CD4-positive, CD25-positive, alpha-beta regulatory T cell (primary cell): ENCODE data around the gene TMEM240. TPM values are rescaled to one million over a fixed set of nuclear protein-coding genes. Genes with fewer than 3 reads are reported as not detected.

Experiments used
- ATAC-seq, 2 donors: fragments of 150-1000 bp; cut with Tn5 transposase; one replicate each; pipeline ENCODE4 v1.10.0; 2021; ENCODE audit warnings: low read depth in 2 of 2, moderate number of reproducible peaks in 2 of 2, moderate library complexity in 1 of 2
- DNase-seq, 3 donors: peaks; one replicate each; pipeline versions ENCODE4 v3.0.0 to v3.0.0-alpha.2; 2012 to 2022; ENCODE audit warnings: mixed read lengths in 1 of 3
- H3K27ac ChIP-seq: one replicate; pipeline ENCODE4 v1.7.0; 2013; ENCODE audit warnings: mild to moderate bottlenecking, low read length; ENCODE audit not compliant: insufficient read depth, poor library complexity, severe bottlenecking
- H3K27me3 ChIP-seq: one replicate; pipeline ENCODE4 v1.7.0; 2013; ENCODE audit warnings: low read length; ENCODE audit not compliant: control insufficient read depth, insufficient read depth
- H3K36me3 ChIP-seq: one replicate; pipeline ENCODE4 v1.7.0; 2013; ENCODE audit warnings: mild to moderate bottlenecking, low read length, moderate library complexity; ENCODE audit not compliant: control insufficient read depth, insufficient read depth
- H3K4me1 ChIP-seq: 2 replicates; pipeline ENCODE4 v1.7.0; 2013; ENCODE audit warnings: mild to moderate bottlenecking, low read length; ENCODE audit not compliant: insufficient read depth, control insufficient read depth, poor library complexity, severe bottlenecking
- H3K4me3 ChIP-seq: one replicate; pipeline ENCODE4 v1.7.0; 2013; ENCODE audit warnings: low read depth, mild to moderate bottlenecking, low read length, moderate library complexity
- H3K9me3 ChIP-seq, 2 experiments: 1 replicate in 1 of 2; 2 replicates in 1 of 2; pipeline ENCODE4 v1.7.0; 2013; ENCODE audit warnings: low read length in 2 of 2, mild to moderate bottlenecking in 1 of 2, moderate library complexity in 1 of 2; ENCODE audit not compliant: control insufficient read depth in 2 of 2
- H3K27ac Mint-ChIP-seq, 3 donors: one replicate each; pipeline ENCODE4 v1.8.0; 2020 to 2022; ENCODE audit warnings: mild to moderate bottlenecking in 3 of 3, mixed read lengths in 3 of 3, moderate library complexity in 2 of 3
- H3K27me3 Mint-ChIP-seq: one replicate; pipeline ENCODE4 v1.8.0; 2022; ENCODE audit warnings: mild to moderate bottlenecking, mixed read lengths
- H3K36me3 Mint-ChIP-seq: one replicate; pipeline ENCODE4 v1.8.0; 2020; ENCODE audit warnings: mixed read lengths
- H3K4me1 Mint-ChIP-seq, 4 donors: one replicate each; pipeline ENCODE4 v1.8.0; 2020 to 2022; ENCODE audit warnings: mixed read lengths in 4 of 4, mild to moderate bottlenecking in 1 of 4
- H3K4me3 Mint-ChIP-seq, 4 donors: one replicate each; pipeline ENCODE4 v1.8.0; 2020 to 2022; ENCODE audit warnings: mild to moderate bottlenecking in 4 of 4, mixed read lengths in 4 of 4, moderate library complexity in 3 of 4
- H3K9me3 Mint-ChIP-seq, 7 donors: one replicate each; pipeline ENCODE4 v1.8.0; 2020 to 2022; ENCODE audit warnings: mixed read lengths in 7 of 7, mild to moderate bottlenecking in 3 of 7, moderate library complexity in 2 of 7
- polyA plus RNA-seq, 4 donors: library from polyadenylated mRNA; unstranded; fragments of 300-500 nt; fragmentation: Illumina TruSeq; gene quantifications; one replicate each; pipeline ENCODE4 v1.2.3, GENCODE V29; 2021
- total RNA-seq: library from RNA; stranded (reverse); gene quantifications from one replicate; pipeline ENCODE4 v1.2.3, GENCODE V29; 2022

Gene TMEM240
- total and polyA plus RNA-seq, 5 donors from 2014 or later, result not detected

GRCh38 chr1:1554926-1555915 is 14.8 kb upstream of the TMEM240 start:
- peaks cover 0 to 6% (median 1%) of the 10 kb centered on the region in 4 donors for H3K4me1 Mint-ChIP-seq
- H3K36me3 Mint-ChIP-seq, result no peaks in the 10 kb centered on the region
- H3K9me3 Mint-ChIP-seq, result peaks cover 0 to 1% (median 0%) of the 10 kb centered on the region in 7 donors
- no peak overlapping the region for H3K4me3 Mint-ChIP-seq
- Histone ChIP-seq H3K27me3 (no peaks in the 10 kb centered on the region), H3K36me3 (peaks cover under 1% of the 10 kb centered on the region), H3K9me3 (no peaks in the 10 kb centered on the region), H3K4me1 (no peaks in the 10 kb centered on the region), H3K27ac (no peak overlapping the region), H3K4me3 (no peak overlapping the region)
- H3K27ac Mint-ChIP-seq, result peak overlapping the region in 1 of 3 donors; percentile 38
- ATAC-seq, result no peak
- H3K27me3 Mint-ChIP-seq, result no peaks in the 10 kb centered on the region
- DNase-seq, result no peak

GRCh38 chr1:1554550-1554925 is 14.1 kb upstream of the TMEM240 start:
- no peak overlapping the region for H3K27ac Mint-ChIP-seq
- Histone ChIP-seq H3K27me3 (no peaks in the 10 kb centered on the region), H3K4me1 (no peaks in the 10 kb centered on the region), H3K4me3 (no peak overlapping the region), H3K36me3 (no peaks in the 10 kb centered on the region), H3K27ac (no peak overlapping the region), H3K9me3 (no peaks in the 10 kb centered on the region)
- no peak overlapping the region for H3K4me3 Mint-ChIP-seq
- no peak for ATAC-seq
- H3K9me3 Mint-ChIP-seq, result peaks cover 0 to 1% (median 0%) of the 10 kb centered on the region in 7 donors
- H3K36me3 Mint-ChIP-seq, result no peaks in the 10 kb centered on the region
- peaks cover 0 to 6% (median 1%) of the 10 kb centered on the region in 4 donors for H3K4me1 Mint-ChIP-seq
- no peak for DNase-seq
- H3K27me3 Mint-ChIP-seq, result no peaks in the 10 kb centered on the region

GRCh38 chr1:1553821-1554494 is 13.5 kb upstream of the TMEM240 start:
- Mint-ChIP-seq H3K27ac (no peak overlapping the region), H3K27me3 (no peaks in the 10 kb centered on the region), H3K36me3 (no peaks in the 10 kb centered on the region), H3K4me3 (no peak overlapping the region), H3K4me1 (peaks cover 0 to 4% (median 1%) of the 10 kb centered on the region in 4 donors), H3K9me3 (peaks cover 0 to 1% (median 0%) of the 10 kb centered on the region in 7 donors)
- ATAC-seq (no peak), DNase-seq (no peak)
- no peak overlapping the region for H3K4me3 ChIP-seq
- H3K36me3 ChIP-seq, result no peaks in the 10 kb centered on the region
- no peaks in the 10 kb centered on the region for H3K4me1 ChIP-seq
- no peaks in the 10 kb centered on the region for H3K27me3 ChIP-seq
- no peaks in the 10 kb centered on the region for H3K9me3 ChIP-seq
- H3K27ac ChIP-seq, result no peak overlapping the region

GRCh38 chr1:1552263-1552639 is 11.8 kb upstream of the TMEM240 start:
- peaks cover 0 to 1% (median 0%) of the 10 kb centered on the region in 7 donors for H3K9me3 Mint-ChIP-seq
- DNase-seq, result no peak
- Histone ChIP-seq H3K4me3 (no peak overlapping the region), H3K36me3 (no peaks in the 10 kb centered on the region), H3K27me3 (no peaks in the 10 kb centered on the region), H3K9me3 (no peaks in the 10 kb centered on the region), H3K27ac (no peak overlapping the region), H3K4me1 (no peaks in the 10 kb centered on the region)
- H3K27me3 Mint-ChIP-seq, result no peaks in the 10 kb centered on the region
- no peak for ATAC-seq
- no peak overlapping the region for H3K27ac Mint-ChIP-seq
- H3K36me3 Mint-ChIP-seq, result no peaks in the 10 kb centered on the region
- H3K4me3 Mint-ChIP-seq, result no peak overlapping the region
- H3K4me1 Mint-ChIP-seq, result peaks cover 0 to 3% (median 0%) of the 10 kb centered on the region in 4 donors

GRCh38 chr1:1551524-1552262 is 11.3 kb upstream of the TMEM240 start:
- Histone ChIP-seq H3K36me3 (no peaks in the 10 kb centered on the region), H3K4me1 (no peaks in the 10 kb centered on the region), H3K4me3 (no peak overlapping the region), H3K9me3 (no peaks in the 10 kb centered on the region), H3K27ac (no peak overlapping the region), H3K27me3 (no peaks in the 10 kb centered on the region)
- H3K27ac Mint-ChIP-seq, result peak overlapping the region in 1 of 3 donors; percentile 66
- H3K36me3 Mint-ChIP-seq, result no peaks in the 10 kb centered on the region
- no peak for ATAC-seq
- H3K4me3 Mint-ChIP-seq, result no peak overlapping the region
- H3K4me1 Mint-ChIP-seq, result peaks cover 0 to 3% (median 0%) of the 10 kb centered on the region in 4 donors
- H3K9me3 Mint-ChIP-seq, result peaks cover 0 to 1% (median 0%) of the 10 kb centered on the region in 7 donors
- H3K27me3 Mint-ChIP-seq, result no peaks in the 10 kb centered on the region
- no peak for DNase-seq

GRCh38 chr1:1550591-1551432 is 10.4 kb upstream of the TMEM240 start:
- H3K4me1 Mint-ChIP-seq, result peaks cover 0 to 3% (median 0%) of the 10 kb centered on the region in 4 donors
- no peaks in the 10 kb centered on the region for H3K9me3 ChIP-seq
- no peak overlapping the region for H3K27ac Mint-ChIP-seq
- no peak overlapping the region for H3K27ac ChIP-seq
- DNase-seq, result no peak
- no peaks in the 10 kb centered on the region for H3K36me3 ChIP-seq
- no peaks in the 10 kb centered on the region for H3K27me3 ChIP-seq
- H3K4me3 ChIP-seq, result no peak overlapping the region
- ATAC-seq, result peak in 1 of 2 donors; percentile 35
- no peak overlapping the region for H3K4me3 Mint-ChIP-seq
- H3K9me3 Mint-ChIP-seq, result peaks cover 0 to 1% (median 0%) of the 10 kb centered on the region in 7 donors
- no peaks in the 10 kb centered on the region for H3K4me1 ChIP-seq
- no peaks in the 10 kb centered on the region for H3K36me3 Mint-ChIP-seq
- no peaks in the 10 kb centered on the region for H3K27me3 Mint-ChIP-seq

GRCh38 chr1:1550087-1550486 is 9.7 kb upstream of the TMEM240 start:
- ATAC-seq, result no peak

More at GRCh38 chr1:1550087-1550486, 9.7 kb upstream of the TMEM240 start:
- no peaks in the 10 kb centered on the region for H3K36me3 Mint-ChIP-seq
- Histone ChIP-seq H3K27me3 (no peaks in the 10 kb centered on the region), H3K36me3 (no peaks in the 10 kb centered on the region), H3K4me1 (no peaks in the 10 kb centered on the region), H3K9me3 (no peaks in the 10 kb centered on the region), H3K27ac (no peak overlapping the region), H3K4me3 (no peak overlapping the region)
- H3K27ac Mint-ChIP-seq, result no peak overlapping the region
- no peak for DNase-seq
- H3K4me3 Mint-ChIP-seq, result no peak overlapping the region
- no peaks in the 10 kb centered on the region for H3K9me3 Mint-ChIP-seq
- H3K4me1 Mint-ChIP-seq, result peaks cover 0 to 3% (median 0%) of the 10 kb centered on the region in 4 donors
- H3K27me3 Mint-ChIP-seq, result no peaks in the 10 kb centered on the region
